GM21619 (cell line): ENCODE results near the gene CACNB3.
A peak's percentile ranks its signal among the peaks of the same experiment; 100 is the strongest.
"Not testable (repeated sequence)": the region's sequence is repeated elsewhere in the genome, so short reads cannot be mapped to it uniquely, and the experiment has no call there.

Experiments used
- ATAC-seq: cut with Tn5 transposase; IDR thresholded peaks from one replicate; pipeline ENCODE4 v1.9.1; 2021; ENCODE audit not compliant: unreplicated experiment

CACNB3 gene

DNA sequence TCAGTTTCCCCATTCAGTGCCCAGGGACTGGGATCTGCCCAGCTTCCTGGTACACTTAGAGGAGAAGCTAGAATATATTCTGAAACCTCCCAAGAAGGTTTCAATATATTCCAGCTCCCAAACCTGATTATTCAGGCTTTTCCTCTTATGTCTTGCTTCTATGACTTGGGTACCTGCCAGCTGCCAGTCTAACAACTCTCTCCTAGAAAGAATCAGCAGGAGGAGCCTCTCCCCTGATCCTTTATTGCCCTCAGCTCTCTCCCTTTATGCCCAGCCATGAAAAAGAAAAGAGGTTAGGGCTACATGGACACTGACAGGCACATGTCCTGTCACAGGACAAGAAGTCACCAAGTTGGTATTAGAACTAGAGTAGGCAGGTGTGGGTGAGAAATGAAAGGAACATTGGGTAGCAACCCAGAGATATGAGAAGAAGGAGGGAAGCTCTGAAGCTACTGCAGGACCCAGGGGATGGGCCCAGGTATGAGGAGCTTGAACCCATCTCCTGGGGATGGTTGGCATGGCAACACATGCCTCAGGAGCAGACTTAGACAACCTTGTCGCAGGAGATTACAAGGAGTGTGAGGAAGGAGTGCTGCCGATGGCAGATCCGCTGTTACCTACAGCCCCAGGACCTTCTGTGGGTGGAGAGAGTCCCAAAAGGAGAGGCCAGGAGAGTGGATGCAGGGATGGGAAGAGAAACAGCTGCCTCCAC is 2.0 kb upstream of the CACNB3 start:
- ATAC-seq = no peak

DNA sequence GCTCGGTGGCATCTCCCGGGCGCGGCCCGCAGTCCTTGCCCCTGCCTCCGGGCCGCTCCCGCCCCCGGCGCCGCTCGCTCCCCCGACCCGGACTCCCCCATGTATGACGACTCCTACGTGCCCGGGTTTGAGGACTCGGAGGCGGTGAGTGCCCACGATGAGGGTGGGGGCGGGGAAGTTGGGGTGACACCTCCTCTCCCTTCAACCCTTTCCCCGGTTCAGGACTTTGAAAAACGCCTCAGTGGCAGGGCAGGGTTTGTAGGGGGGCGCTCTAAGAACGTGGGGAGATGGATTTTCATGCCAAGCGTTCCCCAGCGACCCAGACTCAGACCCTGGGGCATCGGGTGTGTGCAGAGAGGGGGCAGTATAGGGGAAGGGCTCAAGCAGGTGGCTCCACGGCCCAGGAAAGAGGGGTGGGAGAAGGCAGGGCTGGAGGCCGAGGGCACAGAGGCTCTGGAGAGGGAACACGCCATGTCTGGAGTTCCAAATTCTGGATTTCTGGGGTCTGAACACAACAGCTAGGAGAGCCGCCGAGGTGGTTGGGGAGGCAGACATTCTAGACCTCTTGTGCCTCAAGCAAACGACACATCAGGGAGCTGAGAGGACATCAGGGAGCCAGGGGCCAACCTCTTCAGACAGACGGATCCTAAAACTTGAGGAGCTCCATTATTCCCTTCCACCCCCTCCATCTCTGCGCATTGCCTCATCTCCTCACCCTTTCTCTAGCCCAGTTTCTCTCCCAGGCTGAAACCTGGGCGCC is 715 bp downstream of the CACNB3 start:
- ATAC-seq = no peak

DNA sequence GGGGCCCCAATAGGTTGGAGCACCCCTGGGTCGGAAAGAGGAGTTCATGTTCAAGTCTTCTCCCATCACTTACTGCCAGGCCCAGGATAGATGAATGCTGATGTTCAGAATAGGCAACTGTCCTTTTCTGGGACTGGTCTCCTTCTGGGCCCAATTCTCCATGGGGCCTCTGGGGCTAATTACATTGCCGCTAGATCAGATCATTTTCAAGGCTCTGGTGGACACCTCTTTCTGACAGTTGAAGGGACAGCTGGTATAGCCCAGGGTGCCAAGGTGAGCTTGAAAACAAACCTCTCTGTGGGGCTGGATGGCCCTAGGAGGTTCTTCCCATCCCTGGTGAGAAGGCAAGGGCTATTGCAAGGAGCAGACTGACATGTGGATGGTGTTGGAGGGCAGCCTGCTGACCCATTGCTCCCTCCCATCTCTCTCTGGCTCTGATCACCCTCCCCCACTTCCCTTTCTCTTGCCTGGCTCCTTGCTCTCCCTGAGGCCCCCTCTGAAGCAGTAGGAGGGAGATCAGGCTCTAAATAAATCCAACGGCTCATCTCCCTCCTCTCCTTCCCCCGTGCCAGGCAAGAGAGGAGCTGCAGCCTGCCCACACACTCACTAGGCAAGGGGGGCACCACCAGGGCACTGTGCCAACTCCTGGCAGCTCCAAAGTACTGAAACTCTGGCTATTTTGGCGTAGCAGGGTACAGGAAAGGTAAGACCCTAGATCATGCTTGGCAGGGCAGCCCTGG is 1.9 kb downstream of the CACNB3 start:
- ATAC-seq = no peak

DNA sequence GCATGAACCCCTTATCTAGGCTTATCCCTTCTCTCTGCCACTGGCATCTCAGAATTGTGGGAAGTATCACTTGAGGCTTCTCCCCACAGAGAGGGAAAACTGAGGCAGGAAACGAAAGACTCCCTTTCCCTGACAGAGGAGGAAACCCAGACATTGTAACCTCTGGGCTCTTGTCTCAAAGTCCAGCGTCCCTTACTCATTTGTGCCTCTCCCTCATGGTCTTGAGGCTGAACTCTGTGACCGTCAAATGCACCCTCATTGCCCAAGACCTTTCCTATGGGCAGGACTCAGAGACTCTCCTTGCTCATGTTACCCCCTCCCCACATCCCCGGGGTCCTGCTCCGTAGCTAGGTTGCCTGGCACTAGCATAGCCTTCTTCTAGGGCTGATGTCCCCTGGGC is 3.8 kb downstream of the CACNB3 start:
- ATAC-seq = no peak

DNA sequence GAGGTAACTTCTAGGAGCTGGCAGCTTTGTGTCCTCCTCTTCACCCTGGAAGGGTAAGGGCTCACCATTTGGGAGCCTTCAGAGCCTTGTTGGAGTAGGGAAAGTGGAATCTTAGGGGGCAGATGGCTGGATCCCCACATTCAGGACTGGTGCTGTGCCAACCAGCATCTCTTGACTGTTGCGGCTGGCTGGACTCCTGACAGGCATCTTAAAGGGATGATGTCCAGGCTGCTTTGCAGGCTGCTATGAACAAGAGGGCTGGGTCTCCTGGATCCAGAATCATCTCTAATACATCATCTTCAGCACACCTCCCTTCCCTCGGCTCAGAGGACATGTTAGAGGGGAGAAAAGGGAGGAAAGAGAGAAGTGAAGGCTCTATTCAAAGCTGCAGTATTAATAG is 4.4 kb downstream of the CACNB3 start:
- no peak for ATAC-seq

DNA sequence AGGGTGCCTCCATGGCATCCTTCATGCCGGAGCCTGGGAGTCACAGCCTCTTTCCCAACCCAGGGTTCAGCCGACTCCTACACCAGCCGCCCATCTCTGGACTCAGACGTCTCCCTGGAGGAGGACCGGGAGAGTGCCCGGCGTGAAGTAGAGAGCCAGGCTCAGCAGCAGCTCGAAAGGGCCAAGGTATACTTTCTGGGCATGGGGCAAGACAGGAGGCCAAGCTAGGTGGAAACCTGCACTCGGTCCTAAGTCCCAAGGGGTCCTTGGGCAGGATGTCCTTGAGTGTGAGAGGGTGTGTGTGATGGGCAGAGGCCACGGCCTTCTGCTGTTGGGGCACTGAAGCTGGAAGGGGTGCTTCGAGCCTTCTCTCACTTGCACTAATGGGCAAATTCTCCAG is 5.0 kb downstream of the CACNB3 start:
- no peak for ATAC-seq

DNA sequence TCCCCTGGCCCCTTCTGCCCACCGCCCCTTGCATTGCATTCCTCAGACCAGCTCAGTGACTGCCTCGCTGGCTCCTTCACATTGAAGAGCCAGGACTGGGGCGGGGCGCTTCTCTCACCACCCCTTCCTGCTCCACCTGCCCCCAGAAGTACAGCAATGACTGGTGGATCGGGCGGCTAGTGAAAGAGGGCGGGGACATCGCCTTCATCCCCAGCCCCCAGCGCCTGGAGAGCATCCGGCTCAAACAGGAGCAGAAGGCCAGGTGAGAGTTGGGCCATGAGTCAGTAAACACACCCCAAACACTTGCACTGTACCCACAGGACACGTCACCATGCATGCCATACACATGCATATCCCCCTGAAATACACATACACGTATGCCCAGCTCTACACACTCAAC is 5.8 kb downstream of the CACNB3 start:
- ATAC-seq = no peak

DNA sequence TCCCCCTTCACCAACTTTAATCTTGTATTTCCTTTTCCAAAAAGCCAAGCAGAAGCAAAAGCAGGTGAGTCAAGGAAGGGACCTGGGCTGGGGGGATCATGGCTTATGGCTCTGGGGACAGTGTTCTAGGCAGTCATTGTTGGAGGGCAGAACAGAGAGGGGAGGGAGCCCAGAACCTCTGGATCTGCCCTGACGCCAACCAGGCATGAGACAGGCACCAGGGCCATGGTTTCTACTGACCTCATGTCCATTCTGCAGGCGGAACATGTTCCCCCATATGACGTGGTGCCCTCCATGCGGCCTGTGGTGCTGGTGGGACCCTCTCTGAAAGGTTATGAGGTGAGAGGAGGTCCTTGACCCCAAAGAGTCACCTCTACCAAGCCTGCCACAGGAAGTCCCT is 6.6 kb downstream of the CACNB3 start:
- no peak for ATAC-seq

DNA sequence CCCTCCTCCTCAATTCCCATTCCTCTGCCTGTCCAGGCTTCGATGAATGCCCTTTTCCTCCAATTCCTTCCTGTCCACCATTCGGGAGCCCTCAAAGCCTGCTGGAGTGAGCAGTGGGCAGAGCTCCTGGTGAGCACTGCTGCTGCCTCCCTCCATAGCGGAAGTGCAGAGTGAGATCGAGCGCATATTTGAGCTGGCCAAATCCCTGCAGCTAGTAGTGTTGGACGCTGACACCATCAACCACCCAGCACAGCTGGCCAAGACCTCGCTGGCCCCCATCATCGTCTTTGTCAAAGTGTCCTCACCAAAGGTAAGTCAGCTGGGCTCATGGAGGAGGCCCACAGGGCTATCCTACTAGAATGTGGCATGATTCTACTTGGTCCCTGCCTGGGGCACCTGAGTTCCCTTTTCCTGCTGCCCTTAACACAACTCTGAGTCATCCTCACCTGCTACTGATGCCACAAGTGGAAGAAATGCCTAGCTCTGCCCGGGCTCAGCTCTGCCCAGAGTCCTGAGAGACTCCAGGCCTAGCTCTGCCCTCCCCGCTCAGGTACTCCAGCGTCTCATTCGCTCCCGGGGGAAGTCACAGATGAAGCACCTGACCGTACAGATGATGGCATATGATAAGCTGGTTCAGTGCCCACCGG is 8.0 kb downstream of the CACNB3 start:
- no peak for ATAC-seq

DNA sequence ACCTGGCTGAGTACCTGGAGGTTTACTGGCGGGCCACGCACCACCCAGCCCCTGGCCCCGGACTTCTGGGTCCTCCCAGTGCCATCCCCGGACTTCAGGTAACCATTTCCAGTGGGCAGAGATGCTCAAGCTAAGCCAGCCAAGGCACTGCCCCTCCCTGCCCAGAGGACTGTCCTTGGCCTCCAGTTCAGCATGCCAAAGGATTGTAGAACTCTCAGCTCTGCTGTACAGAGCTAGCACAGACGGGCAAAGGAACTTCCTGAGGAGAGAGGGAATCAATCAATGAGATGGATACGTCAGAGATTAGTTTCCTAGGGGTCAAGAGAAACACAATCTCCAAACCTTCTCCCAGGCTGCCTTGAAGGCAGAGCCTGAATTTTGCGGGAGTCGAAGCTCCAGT is 8.7 kb downstream of the CACNB3 start:
- ATAC-seq = no peak

DNA sequence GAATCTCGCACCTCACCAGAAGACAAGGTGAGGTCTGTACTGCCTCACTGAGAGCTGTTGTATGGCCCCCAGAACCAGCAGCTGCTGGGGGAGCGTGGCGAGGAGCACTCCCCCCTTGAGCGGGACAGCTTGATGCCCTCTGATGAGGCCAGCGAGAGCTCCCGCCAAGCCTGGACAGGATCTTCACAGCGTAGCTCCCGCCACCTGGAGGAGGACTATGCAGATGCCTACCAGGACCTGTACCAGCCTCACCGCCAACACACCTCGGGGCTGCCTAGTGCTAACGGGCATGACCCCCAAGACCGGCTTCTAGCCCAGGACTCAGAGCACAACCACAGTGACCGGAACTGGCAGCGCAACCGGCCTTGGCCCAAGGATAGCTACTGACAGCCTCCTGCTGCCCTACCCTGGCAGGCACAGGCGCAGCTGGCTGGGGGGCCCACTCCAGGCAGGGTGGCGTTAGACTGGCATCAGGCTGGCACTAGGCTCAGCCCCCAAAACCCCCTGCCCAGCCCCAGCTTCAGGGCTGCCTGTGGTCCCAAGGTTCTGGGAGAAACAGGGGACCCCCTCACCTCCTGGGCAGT is 9.3 kb downstream of the CACNB3 start:
- no peak for ATAC-seq

DNA sequence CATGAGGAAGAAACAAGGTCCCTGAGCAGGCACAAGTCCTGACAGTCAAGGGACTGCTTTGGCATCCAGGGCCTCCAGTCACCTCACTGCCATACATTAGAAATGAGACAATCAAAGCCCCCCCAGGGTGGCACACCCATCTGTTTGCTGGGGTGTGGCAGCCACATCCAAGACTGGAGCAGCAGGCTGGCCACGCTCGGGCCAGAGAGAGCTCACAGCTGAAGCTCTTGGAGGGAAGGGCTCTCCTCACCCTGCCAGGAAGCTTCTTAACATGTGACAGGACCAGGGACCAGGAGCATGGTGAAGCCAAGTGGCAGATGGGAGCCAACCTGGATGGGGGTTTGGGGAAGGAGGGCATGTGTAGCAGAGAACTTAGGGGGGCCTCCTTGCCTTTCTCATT is 10.0 kb downstream of the CACNB3 start:
- ATAC-seq = no peak

DNA sequence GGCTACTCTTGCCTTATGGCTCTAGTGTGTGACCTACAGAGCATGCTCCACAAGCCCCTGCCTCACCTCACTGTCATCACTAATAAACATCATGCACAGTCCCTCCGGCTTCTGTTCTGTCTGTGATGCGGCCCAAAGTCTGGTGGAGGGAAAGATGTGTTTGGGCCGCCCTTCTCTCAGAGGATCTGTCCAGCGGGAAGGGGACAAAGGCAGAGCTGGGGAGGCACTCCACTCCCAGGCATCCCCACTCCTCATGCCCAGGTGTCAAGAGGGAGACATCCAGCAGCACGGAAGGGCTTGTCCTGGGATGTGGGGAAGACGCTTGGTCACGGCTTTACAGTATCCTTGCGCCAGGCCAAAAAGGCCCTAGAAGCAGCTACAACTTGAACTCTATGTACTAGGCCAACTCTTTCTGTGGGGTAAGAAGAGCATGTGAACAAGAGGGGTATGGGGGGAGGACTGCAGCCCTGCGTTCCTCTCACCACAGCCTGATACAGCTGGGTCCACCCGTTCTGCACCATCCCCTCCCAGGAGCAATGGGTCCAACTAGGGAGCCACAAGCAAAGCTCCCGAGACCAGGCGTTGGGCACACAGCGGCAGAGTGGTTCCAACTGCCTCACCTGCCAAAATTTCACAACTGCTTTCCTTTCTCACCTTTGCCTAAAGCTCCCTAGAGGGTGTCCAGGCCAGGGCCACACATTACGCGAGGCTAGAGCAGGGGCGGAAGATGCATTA is 10.7 kb downstream of the CACNB3 start:
- ATAC-seq = no peak

DNA sequence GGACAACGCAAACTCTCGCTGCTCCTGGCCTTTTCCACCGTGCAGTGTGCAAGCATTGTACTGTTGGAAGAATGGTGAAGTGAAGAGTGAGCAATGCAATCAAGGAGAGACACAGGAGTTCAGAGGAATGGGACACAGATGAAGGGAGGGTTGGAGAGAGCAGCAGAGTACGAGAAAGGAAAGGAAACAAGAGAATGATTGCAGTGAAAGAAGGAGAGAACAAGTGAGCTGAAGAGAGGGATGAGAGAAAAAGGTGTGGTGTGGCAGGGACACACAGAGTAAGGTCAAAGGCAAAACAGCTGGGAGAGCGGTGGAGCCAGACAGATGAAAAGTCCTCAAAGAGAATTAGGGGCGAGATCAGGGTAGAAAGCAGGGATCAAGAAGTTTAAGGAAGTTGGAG is 13.0 kb downstream of the CACNB3 start:
- no peak for ATAC-seq

DNA sequence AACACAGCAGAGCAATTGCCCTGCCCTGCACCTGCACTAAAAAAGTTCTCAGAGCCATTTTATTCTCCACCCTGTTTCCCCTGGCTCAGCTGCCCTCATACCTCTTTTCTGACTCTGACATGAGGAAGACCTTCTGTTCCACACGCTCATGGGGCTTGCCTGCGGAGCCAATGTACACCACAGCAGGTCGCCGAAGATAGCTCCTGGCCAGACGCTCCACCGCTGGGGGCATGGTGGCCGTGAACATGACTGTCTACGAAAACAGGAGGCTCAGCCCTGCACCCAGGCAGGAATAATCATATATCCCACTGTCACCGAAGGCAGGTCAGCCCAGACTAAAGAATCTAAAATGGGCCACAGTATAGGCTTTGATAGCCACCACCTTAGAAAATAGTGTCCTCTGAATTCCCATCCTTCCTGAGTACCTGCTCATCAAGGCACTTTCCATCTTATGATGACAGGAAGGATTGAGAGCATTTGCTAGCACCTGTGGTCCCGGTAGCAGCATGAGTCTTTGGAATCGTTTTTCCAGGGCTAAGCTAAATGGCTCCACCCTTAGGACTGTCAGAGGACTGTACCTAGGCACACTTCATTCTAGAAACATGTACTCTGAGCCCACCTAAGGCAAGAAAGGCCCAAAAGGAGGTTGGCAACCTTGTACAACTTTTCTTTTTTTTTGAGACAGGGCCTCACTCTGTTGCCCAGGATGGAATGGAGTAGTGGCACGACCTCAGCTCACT is 14.2 kb downstream of the CACNB3 start:
- no peak for ATAC-seq

DNA sequence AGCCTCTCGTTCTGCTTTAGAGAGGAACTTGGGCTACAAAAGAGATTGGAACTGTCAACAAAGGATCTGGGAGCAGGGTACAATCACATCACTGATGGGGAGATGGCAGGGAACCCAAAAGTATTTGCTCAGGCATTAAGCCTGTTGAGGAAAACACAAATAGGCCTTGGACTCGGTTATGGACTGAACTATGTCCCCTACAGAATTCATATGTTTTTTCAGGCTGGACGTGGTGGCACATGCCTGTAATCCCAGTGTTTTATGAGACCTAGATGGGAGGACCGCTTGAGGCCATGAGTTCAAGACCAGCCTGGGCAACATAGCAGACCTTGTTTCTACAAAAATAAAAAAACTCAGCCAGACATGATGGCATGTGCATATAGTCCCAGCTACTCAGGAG is 19.8 kb downstream of the CACNB3 start:
- ATAC-seq = no peak

DNA sequence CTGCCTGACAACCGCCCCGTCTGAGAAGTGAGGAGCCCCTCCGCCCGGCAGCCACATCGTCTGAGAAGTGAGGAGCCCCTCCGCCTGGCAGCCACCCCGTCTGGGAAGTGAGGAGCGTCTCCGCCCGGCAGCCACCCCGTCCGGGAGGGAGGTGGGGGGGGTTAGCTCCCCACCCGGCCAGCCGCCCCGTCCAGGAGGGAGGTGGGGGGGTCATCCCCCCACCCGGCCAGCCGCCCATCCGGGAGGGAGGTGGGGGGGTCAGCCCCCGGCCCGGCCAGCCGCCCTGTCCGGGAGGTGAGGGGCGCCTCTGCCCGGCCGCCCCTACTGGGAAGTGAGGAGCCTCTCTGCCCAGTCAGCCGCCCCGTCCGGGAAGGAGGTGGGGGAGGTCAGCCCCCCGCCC is 23.7 kb downstream of the CACNB3 start:
- not testable (repeated sequence) for ATAC-seq

DNA sequence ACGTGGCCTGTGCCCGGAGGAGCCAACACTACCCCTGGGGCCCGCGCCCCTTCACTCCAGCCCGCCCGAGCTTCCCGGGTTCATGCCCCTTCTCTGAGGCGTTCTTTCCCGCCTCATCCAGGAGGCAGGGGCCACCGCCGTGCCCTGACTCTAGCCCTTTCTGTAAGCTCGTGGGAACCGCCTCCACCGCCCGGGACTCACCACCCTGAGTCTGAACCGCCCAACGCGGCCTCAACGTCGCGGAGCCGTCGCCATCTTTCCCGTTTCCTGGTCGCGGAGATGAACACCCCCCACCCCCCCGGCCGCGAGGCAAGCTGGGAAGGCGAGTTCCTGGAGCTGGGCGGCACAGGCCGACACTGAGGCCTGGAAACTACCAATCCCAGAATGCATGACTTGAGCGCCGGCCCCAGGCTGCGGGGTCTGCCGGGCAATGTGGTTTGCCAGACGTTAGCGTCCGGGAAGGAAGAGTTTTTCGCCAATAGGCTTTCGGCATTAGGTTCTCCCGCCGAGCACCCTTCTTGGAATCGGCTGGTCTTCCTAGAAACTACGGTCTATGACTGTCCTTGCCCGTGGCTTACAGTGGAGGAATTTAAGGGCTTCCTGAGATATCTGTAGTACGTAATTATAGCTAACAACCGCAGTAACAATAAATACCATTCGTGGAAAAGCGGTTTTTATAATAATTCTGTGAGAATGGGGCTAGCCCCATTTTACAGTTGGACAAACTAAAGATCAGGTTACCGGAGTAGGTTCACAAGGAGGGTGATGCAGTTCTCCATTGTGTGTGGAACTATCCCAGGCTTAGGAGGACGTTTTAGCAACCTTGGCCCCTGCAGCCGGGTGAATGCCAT is 33.8 kb downstream of the CACNB3 start, which contains the start of gene DDX23:
TSS of gene DDX23 (minus strand) at position 281 of the 851 bp plus-strand sequence. CDS start 6,381 bp downstream, outside the sequence.
- peak; percentile 96 for ATAC-seq
